ENCODE results near the gene PIGK. TPM values are rescaled to one million over a fixed set of nuclear protein-coding genes. Genes with fewer than 3 reads are reported as not detected.

The PIGK gene
- total RNA-seq, 2 donors from 2014 or later, result 15.1 to 26.6 TPM

DNA sequence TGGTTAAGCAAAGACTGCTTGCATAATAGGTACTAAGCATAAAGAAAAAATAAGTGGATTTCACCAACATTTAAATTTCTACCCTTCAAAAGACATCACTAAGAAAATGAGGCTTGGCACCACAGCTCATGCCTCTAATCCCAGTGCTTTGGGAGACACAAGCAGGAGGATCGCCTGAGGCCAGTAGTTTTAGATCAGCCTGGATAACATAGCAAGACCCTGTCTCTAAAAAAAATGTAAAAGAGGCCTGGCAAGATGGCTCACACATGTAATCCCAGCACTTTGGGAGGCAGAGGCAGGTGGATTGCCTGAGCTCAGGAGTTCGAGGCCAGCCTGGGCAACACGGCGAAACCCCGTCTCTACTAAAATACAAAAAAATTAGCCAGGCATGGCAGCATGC is 73.0 kb downstream of the PIGK start:
- Mint-ChIP-seq H3K27ac (peak overlapping the region in 1 of 2 donors; percentile 23), H3K36me3 (peaks cover 0 to 5% of the 10 kb centered on the region in 2 donors), H3K9me3 (no peaks in the 10 kb centered on the region)
- no peak for DNase-seq (ENCODE audit: low spot score in 2 of 2)
- no peak for ATAC-seq

DNA sequence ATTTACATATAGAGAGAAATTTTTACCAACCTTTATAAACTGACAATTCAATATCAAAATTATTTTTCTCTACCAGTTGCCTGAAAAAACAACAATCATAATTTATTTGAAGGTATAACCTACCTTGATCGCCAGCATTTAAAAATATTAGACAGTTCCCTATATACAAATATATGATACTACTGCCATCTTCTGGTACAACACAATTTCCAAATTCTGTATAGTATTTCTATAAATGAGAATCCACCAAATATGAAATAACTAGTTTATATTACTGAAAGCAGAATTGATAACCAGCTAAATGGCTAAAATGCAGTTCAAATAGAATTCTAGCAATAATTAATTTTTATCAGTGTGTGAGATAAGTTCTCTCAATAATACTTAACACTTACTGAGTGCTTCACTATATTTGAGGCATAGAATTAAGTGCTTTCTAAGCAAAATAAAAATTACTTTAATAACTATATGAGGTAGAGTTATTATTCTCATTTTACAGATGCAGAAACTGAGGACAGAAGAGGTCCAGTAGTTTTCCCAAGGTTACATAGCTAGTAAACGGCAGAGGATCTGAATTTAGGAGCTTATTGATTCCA is 75.6 kb downstream of the PIGK start:
- DNase-seq (ENCODE audit: low spot score in 2 of 2) (no peak), ATAC-seq (no peak)
- Mint-ChIP-seq H3K27ac (no peak overlapping the region), H3K9me3 (no peaks in the 10 kb centered on the region), H3K36me3 (no peaks in the 10 kb centered on the region)

DNA sequence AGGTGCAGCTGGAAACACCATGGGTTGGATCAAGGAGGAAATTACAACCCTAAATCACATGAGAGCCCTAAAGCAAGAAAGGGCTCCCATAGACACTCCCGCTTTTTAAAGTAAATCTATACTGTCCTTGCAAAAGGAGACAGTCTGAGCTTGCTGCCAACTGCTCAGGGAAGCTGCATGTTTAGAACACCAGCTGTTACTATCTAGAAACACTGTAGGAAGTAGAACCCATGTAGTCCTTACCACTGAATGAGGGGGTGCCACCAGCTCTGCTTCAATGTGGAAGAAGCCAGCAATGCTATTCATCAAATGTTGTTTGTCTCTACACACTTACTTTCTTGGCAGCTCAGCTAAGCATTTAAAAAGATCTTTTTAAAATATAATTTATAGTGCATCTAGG is 79.8 kb downstream of the PIGK start:
- no peak for ATAC-seq
- no peaks in the 10 kb centered on the region for H3K36me3 Mint-ChIP-seq

DNA sequence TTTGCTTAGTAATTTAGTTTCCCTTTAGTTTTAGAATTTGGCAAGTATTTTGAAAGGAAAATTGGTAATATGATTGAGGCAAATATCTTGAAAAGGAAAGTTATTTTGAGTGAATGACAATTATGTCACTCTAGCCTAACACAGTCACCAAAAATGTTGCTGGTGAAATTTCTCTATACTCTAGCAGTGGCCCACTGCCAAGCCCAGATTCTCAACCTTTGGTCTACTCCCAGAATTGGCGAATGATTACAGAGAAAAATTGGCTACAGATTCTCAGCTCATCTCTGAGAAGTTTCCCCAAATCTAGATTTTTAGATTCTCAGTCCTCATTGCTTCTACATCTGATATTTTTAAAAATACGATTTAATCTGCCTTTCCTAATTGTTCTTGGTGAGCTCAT is 84.9 kb downstream of the PIGK start:
- Mint-ChIP-seq H3K36me3 (no peaks in the 10 kb centered on the region), H3K27ac (no peak overlapping the region), H3K9me3 (no peaks in the 10 kb centered on the region)
- no peak for DNase-seq (ENCODE audit: low spot score in 2 of 2)
- no peak for ATAC-seq

More for the DNA sequence above, 79.8 kb downstream of the PIGK start:
- Mint-ChIP-seq H3K9me3 (no peaks in the 10 kb centered on the region), H3K27ac (no peak overlapping the region)
- no peak for DNase-seq (ENCODE audit: low spot score in 2 of 2)

DNA sequence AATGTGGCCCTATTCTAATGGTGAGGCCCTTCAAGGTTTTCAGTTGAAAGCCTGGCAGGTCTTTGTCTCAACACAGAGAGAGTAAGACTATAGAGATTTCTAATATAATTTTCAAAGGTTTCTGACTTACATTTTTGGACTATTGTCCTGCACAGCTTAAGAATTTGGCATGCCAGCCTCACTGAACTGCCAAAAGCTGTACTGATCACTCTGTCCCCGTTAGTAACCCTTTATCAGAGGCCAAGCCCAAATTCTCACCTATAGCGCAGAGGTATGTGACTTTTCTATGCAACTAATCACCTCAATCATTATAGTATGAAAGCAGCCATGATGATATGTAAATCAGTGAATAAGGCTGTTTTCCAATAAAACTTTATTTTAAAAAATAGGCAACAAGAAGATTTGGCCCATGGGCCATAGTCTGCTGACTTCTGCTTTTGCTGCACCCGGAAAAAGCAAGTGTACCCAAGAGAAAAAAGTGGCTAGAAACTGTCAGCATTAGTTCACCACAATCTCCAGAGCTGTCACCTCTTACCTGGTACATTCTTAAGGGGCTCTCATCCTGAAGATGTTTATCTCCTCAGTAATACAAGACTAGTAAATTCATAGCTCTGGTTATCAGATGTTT is 85.4 kb downstream of the PIGK start:
- DNase-seq (ENCODE audit: low spot score in 2 of 2) (no peak), ATAC-seq (no peak)
- Mint-ChIP-seq H3K36me3 (no peaks in the 10 kb centered on the region), H3K9me3 (no peaks in the 10 kb centered on the region), H3K27ac (no peak overlapping the region)

DNA sequence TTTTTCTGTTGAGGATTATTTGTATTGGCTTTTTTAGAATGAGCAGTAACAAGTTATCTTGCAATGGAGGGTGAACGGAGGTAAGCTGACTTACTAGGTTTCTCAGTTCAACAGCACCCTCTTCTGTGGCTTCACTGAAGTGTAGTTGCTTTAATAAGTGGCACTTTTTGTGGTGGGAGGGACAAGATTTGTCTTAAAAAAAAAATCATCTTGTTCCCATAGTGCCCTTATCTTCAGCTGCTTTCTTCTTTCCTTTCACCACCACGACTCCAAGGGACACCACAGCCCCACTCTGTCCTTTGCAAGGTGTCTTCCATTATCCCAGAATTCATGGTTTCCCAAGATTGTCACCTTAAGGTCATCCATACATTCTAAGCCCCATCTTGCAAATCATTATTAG is 92.9 kb downstream of the PIGK start:
- ATAC-seq (peak in 1 of 2 donors; percentile 30), DNase-seq (ENCODE audit: low spot score in 2 of 2) (peak in 1 of 2 donors; percentile 7)
- peak overlapping the region in 1 of 2 donors; percentile 53 for H3K27ac Mint-ChIP-seq
- H3K9me3 Mint-ChIP-seq, result no peaks in the 10 kb centered on the region
- peaks cover 0 to 5% of the 10 kb centered on the region in 2 donors for H3K36me3 Mint-ChIP-seq

DNA sequence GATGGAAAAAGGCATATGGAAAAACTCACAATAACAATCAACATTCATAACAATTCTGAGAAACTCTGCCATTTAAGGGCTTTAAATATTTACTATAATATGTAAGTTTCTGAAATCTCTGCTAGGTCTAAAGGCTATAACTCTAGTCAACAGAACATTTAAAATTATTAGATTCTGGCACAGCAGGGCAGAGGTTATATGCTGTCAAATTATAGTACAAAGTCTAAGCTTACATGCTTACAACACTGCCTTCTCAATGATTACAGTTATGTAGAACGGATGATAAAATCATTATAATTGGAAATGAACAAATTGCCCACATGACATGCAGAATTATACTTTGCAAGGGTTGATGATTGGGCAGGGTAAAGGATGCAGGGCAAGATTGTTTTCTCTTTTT is 97.7 kb downstream of the PIGK start:
- no peak for ATAC-seq
- DNase-seq (ENCODE audit: low spot score in 2 of 2), result no peak
- no peaks in the 10 kb centered on the region for H3K9me3 Mint-ChIP-seq
- no peak overlapping the region for H3K27ac Mint-ChIP-seq
- H3K36me3 Mint-ChIP-seq, result peaks cover 0 to 5% of the 10 kb centered on the region in 2 donors

DNA sequence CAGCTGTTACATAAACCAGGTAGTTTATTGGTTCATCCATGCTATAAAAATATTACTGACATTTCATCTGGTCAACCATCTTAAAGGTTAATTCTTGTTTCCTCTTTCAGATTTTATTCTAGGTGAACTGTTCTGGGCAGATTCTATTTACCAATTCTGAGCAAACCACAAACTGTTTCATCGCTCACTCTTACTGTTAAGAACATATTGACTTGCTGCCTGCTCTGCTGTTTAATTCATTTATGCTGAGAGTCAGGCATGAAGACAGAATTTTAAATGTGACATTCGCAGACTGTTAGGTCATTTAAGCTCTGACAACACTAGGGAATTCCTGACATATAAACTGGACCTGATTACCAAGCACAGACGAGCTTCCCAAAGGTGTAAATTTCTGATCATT is 98.3 kb downstream of the PIGK start:
- H3K36me3 Mint-ChIP-seq, result peaks cover 0 to 3% of the 10 kb centered on the region in 2 donors
- no peaks in the 10 kb centered on the region for H3K9me3 Mint-ChIP-seq
- ATAC-seq (no peak), DNase-seq (ENCODE audit: low spot score in 2 of 2) (no peak)
- no peak overlapping the region for H3K27ac Mint-ChIP-seq

DNA sequence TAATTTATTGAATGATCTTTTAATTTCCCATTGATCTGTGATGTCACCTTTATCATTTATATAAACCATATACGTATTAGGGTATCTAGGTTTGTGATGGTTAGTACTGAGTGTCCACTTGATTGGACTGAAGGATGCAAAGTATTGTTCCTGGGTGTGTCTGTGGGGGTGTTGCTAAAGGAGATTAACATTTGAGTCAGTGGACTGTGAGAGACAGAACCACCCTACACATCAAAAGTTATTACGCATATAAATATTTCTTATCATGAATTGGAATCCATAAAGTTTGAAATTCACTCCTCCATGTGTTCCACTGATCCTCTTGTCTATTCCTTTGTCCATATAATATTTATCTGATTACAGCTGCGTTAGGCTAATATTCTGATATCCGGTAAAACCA is 100.5 kb downstream of the PIGK start:
- Mint-ChIP-seq H3K9me3 (no peaks in the 10 kb centered on the region), H3K27ac (no peak overlapping the region), H3K36me3 (no peaks in the 10 kb centered on the region)
- ATAC-seq (no peak), DNase-seq (ENCODE audit: low spot score in 2 of 2) (no peak)

DNA sequence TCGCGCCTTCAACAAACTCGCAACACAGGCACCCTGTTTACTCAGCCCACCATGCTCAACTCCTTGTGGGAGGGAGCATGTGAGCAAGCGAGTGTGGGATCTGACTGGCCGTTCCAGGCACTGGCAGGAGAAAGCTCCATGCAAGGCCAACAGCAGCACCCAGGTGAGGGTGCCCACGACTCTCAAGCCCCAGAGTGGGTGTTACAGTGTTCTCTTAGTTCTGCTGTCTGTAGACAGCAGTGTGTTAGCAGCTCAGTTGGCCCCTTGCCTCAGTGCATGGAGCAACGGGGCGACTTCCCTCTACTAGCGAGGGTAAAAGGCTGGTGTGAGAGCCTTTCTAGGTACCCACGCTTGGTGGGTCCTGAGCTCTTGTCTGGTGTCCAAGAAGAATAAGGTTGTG is 114.6 kb downstream of the PIGK start:
- no peak for ATAC-seq
- no peak for DNase-seq (ENCODE audit: low spot score in 2 of 2)
- peaks cover 6% of the 10 kb centered on the region in 2 donors for H3K36me3 Mint-ChIP-seq
- H3K9me3 Mint-ChIP-seq, result peaks cover 0 to 4% of the 10 kb centered on the region in 2 donors
- H3K27ac Mint-ChIP-seq, result peak overlapping the region in 1 of 2 donors; percentile 17

DNA sequence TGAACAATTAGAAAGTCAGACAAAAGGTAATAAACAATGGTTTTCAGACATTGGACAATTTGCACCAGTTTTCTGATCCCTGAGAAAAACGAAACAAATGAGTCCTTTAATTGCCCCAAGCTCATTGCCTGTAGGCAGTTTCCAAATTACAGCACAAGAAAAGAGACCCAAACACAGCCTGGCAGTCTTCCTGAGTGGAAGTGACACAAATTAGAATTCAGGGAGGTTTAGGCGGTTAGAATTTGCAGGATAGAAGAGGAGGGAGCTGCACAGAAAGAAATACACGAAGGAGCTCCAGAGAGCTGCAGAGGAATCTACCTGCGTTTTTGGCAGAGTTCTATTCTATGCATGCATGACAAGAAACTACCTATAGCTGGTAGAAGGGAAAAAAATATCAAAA is 115.7 kb downstream of the PIGK start:
- no peak overlapping the region for H3K27ac Mint-ChIP-seq
- no peaks in the 10 kb centered on the region for H3K9me3 Mint-ChIP-seq
- DNase-seq (ENCODE audit: low spot score in 2 of 2), result no peak
- ATAC-seq, result no peak
- peaks cover under 1% of the 10 kb centered on the region in 2 donors for H3K36me3 Mint-ChIP-seq

DNA sequence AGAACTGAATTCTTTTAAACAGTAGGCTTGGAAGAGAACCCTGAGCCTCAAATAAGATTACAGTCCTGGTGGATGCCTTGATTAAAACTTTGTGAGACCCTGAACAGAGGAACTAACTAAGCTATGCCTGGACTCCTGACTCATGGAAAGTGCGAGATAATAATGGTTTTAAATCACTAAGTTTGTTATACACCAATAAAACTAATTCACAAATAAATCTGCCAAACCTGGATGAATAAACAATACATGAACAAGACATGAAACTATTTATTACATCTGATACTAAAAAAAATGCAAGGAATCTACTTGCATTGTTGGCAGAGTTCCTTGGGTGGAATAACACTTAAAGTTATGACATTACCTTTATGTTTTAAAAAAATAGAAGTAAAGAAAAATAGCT is 118.4 kb downstream of the PIGK start:
- Mint-ChIP-seq H3K27ac (no peak overlapping the region), H3K36me3 (no peaks in the 10 kb centered on the region), H3K9me3 (peaks cover 0 to 4% of the 10 kb centered on the region in 2 donors)
- ATAC-seq (no peak), DNase-seq (ENCODE audit: low spot score in 2 of 2) (no peak)

DNA sequence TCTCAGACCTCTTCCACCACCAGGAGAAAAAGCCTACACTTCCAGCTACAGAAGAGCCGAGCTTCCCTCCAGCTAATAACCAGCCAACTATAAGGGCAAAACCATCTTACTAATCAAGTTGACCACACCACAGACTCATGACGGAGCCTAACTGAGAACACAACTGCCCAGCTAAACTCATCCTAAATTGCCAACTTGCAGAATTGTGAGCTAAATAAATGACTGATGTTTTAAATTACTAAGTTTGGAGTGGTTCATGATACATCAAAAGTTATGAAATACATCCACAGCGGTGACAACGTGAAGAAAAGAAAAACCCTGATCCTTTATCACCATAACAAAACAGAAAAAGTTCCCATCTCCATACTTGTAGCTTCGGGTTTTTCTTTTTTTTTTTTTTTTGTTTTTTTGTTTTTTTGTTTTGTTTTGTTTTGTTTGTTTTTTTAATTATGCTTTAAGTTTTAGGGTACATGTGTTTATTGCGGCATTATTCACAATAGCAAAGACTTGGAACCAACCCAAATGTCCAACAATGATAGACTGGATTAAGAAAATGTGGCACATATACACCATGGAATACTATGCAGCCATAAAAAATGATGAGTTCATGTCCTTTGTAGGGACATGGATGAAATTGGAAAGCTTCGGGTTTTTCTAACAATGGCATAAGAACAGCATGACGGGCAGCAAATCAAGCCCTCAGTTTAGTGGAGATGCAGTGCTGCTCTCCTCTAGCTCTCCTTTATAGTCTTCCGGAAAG is 122.6 kb downstream of the PIGK start:
- ATAC-seq (no peak), DNase-seq (ENCODE audit: low spot score in 2 of 2) (no peak)
- H3K36me3 Mint-ChIP-seq, result no peaks in the 10 kb centered on the region

DNA sequence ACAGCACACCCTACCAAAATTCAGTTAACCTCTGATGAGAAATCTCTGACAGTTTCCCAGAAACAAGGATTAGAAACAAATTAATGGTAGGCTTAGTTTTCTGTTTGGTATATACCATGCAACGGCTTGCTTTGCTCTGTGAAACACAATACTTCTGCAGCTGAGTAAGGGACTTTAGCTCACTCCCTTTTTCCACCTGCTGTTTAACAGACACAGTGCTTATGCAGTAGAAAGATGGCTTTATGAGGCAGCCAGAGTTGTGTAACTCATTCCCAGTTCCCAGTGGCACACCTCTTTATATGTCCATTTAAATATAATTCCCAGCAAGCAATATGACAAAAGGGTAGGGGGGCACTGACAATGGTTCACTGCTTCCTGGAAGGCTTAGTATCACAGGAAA is 124.0 kb downstream of the PIGK start:
- ATAC-seq, result no peak
- Mint-ChIP-seq H3K27ac (no peak overlapping the region), H3K9me3 (peaks cover 0 to 4% of the 10 kb centered on the region in 2 donors), H3K36me3 (no peaks in the 10 kb centered on the region)
- DNase-seq (ENCODE audit: low spot score in 2 of 2), result no peak

More for the DNA sequence above, 122.6 kb downstream of the PIGK start:
- Mint-ChIP-seq H3K9me3 (peaks cover 0 to 4% of the 10 kb centered on the region in 2 donors), H3K27ac (no peak overlapping the region)

DNA sequence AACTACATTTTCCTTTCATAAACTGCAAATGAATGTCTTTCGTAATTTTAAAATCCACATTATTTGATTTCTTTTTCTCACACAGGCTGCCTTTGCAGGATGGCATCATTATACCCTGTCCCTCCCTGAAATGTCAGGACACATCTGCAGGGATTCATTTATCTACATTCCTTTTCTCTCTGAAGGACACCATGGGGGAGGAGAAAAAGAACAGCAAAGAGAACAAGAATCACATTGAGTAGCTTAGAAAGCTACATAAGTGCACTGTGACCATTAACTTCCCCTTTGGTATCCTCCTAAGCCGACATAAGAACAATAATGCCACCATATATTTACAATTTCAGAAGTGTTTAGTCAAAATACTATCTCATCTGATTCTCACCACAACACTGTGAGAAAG is 129.5 kb downstream of the PIGK start:
- Mint-ChIP-seq H3K36me3 (no peaks in the 10 kb centered on the region), H3K9me3 (peaks cover 0 to 3% of the 10 kb centered on the region in 2 donors), H3K27ac (no peak overlapping the region)
- ATAC-seq (no peak), DNase-seq (ENCODE audit: low spot score in 2 of 2) (no peak)

DNA sequence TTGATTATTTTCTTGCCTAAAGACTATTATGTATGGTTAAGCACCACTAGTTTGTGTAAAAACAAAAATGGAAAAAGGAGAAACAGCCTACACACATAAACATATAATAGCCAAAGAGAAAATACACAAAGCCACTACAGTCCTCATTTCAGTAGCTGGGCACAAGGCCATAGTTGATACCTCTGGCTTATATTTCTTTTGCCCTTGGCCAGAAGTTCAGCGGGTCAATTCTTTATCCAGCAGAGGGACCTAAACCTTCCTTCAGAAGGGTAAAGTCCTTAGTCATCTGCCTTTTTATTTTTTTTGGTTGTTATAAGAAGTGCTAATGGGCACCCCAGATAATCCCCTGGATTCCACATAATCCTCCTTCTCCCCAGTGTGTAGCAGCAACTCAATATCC is 134.1 kb downstream of the PIGK start:
- Mint-ChIP-seq H3K9me3 (peaks cover 0 to 3% of the 10 kb centered on the region in 2 donors), H3K27ac (no peak overlapping the region), H3K36me3 (no peaks in the 10 kb centered on the region)
- ATAC-seq (no peak), DNase-seq (ENCODE audit: low spot score in 2 of 2) (no peak)

DNA sequence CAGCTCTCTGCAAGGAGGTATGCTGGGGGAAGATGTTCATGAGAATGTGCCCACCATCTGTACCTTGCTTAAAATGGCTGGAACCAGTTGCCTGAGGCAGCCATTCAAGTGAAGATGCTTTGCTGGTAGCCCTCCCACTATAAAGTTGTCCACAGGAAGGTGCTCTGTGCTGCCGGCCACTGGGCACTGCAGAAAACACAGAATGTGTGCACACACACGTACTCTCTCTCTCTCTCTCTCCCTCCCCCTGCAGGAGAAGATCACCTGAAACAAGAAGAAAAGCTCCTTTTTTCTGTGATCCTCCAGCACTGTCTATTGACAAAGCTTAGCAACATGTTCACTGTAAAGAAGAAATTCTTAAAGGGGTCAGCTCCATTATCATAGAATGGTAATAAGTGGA is 134.8 kb downstream of the PIGK start:
- Mint-ChIP-seq H3K9me3 (peaks cover 0 to 3% of the 10 kb centered on the region in 2 donors), H3K36me3 (no peaks in the 10 kb centered on the region), H3K27ac (no peak overlapping the region)
- no peak for DNase-seq (ENCODE audit: low spot score in 2 of 2)
- no peak for ATAC-seq
